Measurements from ENCODE around the gene GPA33.
"Not testable (repeated sequence)": the region's sequence is repeated elsewhere in the genome, so short reads cannot be mapped to it uniquely, and the experiment has no call there.

GPA33 gene

GRCh38 chr1:167043752-167044488, 46.3 kb downstream of the GPA33 start:
- Histone ChIP-seq H3K4me1 (ENCODE audit: control insufficient read depth, insufficient read depth, low read length) (no peaks in the 10 kb centered on the region), H3K27me3 (ENCODE audit: control insufficient read depth, insufficient read depth, low read length, poor library complexity, severe bottlenecking) (no peaks in the 10 kb centered on the region), H3K27ac (ENCODE audit: insufficient read depth, low read depth, low read length, poor library complexity, severe bottlenecking) (no peak overlapping the region), H3K4me3 (ENCODE audit: insufficient read depth, low read depth, low read length) (no peak overlapping the region), H3K9me3 (ENCODE audit: control insufficient read depth, low read length) (no peaks in the 10 kb centered on the region), H3K36me3 (ENCODE audit: control insufficient read depth, insufficient read depth, low read length) (no peaks in the 10 kb centered on the region)
- WGBS, 2 experiments = 92 to 94% methylated on average over 20 to 21 of the region's 21 CpGs

- no peaks in the 10 kb centered on the region for H3K27me3 ChIP-seq (ENCODE audit: control insufficient read depth, insufficient read depth, low read length, poor library complexity, severe bottlenecking)
- no peaks in the 10 kb centered on the region for H3K36me3 ChIP-seq (ENCODE audit: control insufficient read depth, insufficient read depth, low read length)
- WGBS, 2 experiments = 93 to 94% methylated on average over 2 of the region's 2 CpGs
- H3K4me3 ChIP-seq (ENCODE audit: insufficient read depth, low read depth, low read length) = no peak overlapping the region
- no peak overlapping the region for H3K27ac ChIP-seq (ENCODE audit: insufficient read depth, low read depth, low read length, poor library complexity, severe bottlenecking)
- H3K9me3 ChIP-seq (ENCODE audit: control insufficient read depth, low read length) = no peaks in the 10 kb centered on the region
- no peaks in the 10 kb centered on the region for H3K4me1 ChIP-seq (ENCODE audit: control insufficient read depth, insufficient read depth, low read length)
Observed at GRCh38 chr1:167033646-167034045, 56.5 kb downstream of the GPA33 start.

GRCh38 chr1:167029553-167029952, 60.6 kb downstream of the GPA33 start:
- 95 to 96% methylated on average over 27 of the region's 27 CpGs for WGBS, 2 experiments

GRCh38 chr1:167022384-167022783, 67.8 kb downstream of the GPA33 start:
- no peaks in the 10 kb centered on the region for H3K9me3 ChIP-seq (ENCODE audit: control insufficient read depth, low read length)
- H3K4me3 ChIP-seq (ENCODE audit: insufficient read depth, low read depth, low read length) = no peak overlapping the region
- H3K27ac ChIP-seq (ENCODE audit: insufficient read depth, low read depth, low read length, poor library complexity, severe bottlenecking) = no peak overlapping the region
- H3K36me3 ChIP-seq (ENCODE audit: control insufficient read depth, insufficient read depth, low read length) = no peaks in the 10 kb centered on the region
- H3K4me1 ChIP-seq (ENCODE audit: control insufficient read depth, insufficient read depth, low read length) = no peaks in the 10 kb centered on the region
- H3K27me3 ChIP-seq (ENCODE audit: control insufficient read depth, insufficient read depth, low read length, poor library complexity, severe bottlenecking) = no peaks in the 10 kb centered on the region
- WGBS, 2 experiments = 100% methylated on average over 1 of the region's 1 CpG

More at GRCh38 chr1:167029553-167029952, 60.6 kb downstream of the GPA33 start:
- not testable (repeated sequence) for H3K27ac ChIP-seq (ENCODE audit: insufficient read depth, low read depth, low read length, poor library complexity, severe bottlenecking); H3K27me3 ChIP-seq (ENCODE audit: control insufficient read depth, insufficient read depth, low read length, poor library complexity, severe bottlenecking); H3K4me3 ChIP-seq (ENCODE audit: insufficient read depth, low read depth, low read length); H3K4me1 ChIP-seq (ENCODE audit: control insufficient read depth, insufficient read depth, low read length); H3K9me3 ChIP-seq (ENCODE audit: control insufficient read depth, low read length); H3K36me3 ChIP-seq (ENCODE audit: control insufficient read depth, insufficient read depth, low read length)

GRCh38 chr1:167016100-167016750, 74.0 kb downstream of the GPA33 start:
- Histone ChIP-seq H3K27me3 (ENCODE audit: control insufficient read depth, insufficient read depth, low read length, poor library complexity, severe bottlenecking) (no peaks in the 10 kb centered on the region), H3K4me1 (ENCODE audit: control insufficient read depth, insufficient read depth, low read length) (no peaks in the 10 kb centered on the region), H3K36me3 (ENCODE audit: control insufficient read depth, insufficient read depth, low read length) (no peaks in the 10 kb centered on the region), H3K4me3 (ENCODE audit: insufficient read depth, low read depth, low read length) (no peak overlapping the region), H3K27ac (ENCODE audit: insufficient read depth, low read depth, low read length, poor library complexity, severe bottlenecking) (no peak overlapping the region), H3K9me3 (ENCODE audit: control insufficient read depth, low read length) (no peaks in the 10 kb centered on the region)
- WGBS, 2 experiments = 90 to 92% methylated on average over 6 of the region's 6 CpGs

GRCh38 chr1:167013108-167013929, 76.9 kb downstream of the GPA33 start:
- H3K36me3 ChIP-seq (ENCODE audit: control insufficient read depth, insufficient read depth, low read length) = no peaks in the 10 kb centered on the region
- no peaks in the 10 kb centered on the region for H3K4me1 ChIP-seq (ENCODE audit: control insufficient read depth, insufficient read depth, low read length)
- no peak overlapping the region for H3K27ac ChIP-seq (ENCODE audit: insufficient read depth, low read depth, low read length, poor library complexity, severe bottlenecking)
- H3K9me3 ChIP-seq (ENCODE audit: control insufficient read depth, low read length) = no peaks in the 10 kb centered on the region
- 85 to 89% methylated on average over 7 to 8 of the region's 8 CpGs for WGBS, 2 experiments
- no peak overlapping the region for H3K4me3 ChIP-seq (ENCODE audit: insufficient read depth, low read depth, low read length)
- H3K27me3 ChIP-seq (ENCODE audit: control insufficient read depth, insufficient read depth, low read length, poor library complexity, severe bottlenecking) = no peaks in the 10 kb centered on the region

GRCh38 chr1:167012570-167012969, 77.6 kb downstream of the GPA33 start:
- Histone ChIP-seq H3K9me3 (ENCODE audit: control insufficient read depth, low read length) (no peaks in the 10 kb centered on the region), H3K4me1 (ENCODE audit: control insufficient read depth, insufficient read depth, low read length) (no peaks in the 10 kb centered on the region), H3K36me3 (ENCODE audit: control insufficient read depth, insufficient read depth, low read length) (no peaks in the 10 kb centered on the region), H3K27me3 (ENCODE audit: control insufficient read depth, insufficient read depth, low read length, poor library complexity, severe bottlenecking) (no peaks in the 10 kb centered on the region), H3K27ac (ENCODE audit: insufficient read depth, low read depth, low read length, poor library complexity, severe bottlenecking) (no peak overlapping the region), H3K4me3 (ENCODE audit: insufficient read depth, low read depth, low read length) (no peak overlapping the region)
- WGBS, 2 experiments = 93 to 95% methylated on average over 2 of the region's 2 CpGs

- no peaks in the 10 kb centered on the region for H3K27me3 ChIP-seq (ENCODE audit: control insufficient read depth, insufficient read depth, low read length, poor library complexity, severe bottlenecking)
- 83 to 91% methylated on average over 1 of the region's 1 CpG for WGBS, 2 experiments
- no peaks in the 10 kb centered on the region for H3K36me3 ChIP-seq (ENCODE audit: control insufficient read depth, insufficient read depth, low read length)
- no peaks in the 10 kb centered on the region for H3K4me1 ChIP-seq (ENCODE audit: control insufficient read depth, insufficient read depth, low read length)
- no peaks in the 10 kb centered on the region for H3K9me3 ChIP-seq (ENCODE audit: control insufficient read depth, low read length)
- no peak overlapping the region for H3K27ac ChIP-seq (ENCODE audit: insufficient read depth, low read depth, low read length, poor library complexity, severe bottlenecking)
- no peak overlapping the region for H3K4me3 ChIP-seq (ENCODE audit: insufficient read depth, low read depth, low read length)
Observed at GRCh38 chr1:167011560-167012191, 78.5 kb downstream of the GPA33 start.

GRCh38 chr1:167003711-167004110, 86.5 kb downstream of the GPA33 start:
- H3K4me3 ChIP-seq (ENCODE audit: insufficient read depth, low read depth, low read length) = no peak overlapping the region
- 89 to 97% methylated on average over 2 of the region's 2 CpGs for WGBS, 2 experiments
- H3K4me1 ChIP-seq (ENCODE audit: control insufficient read depth, insufficient read depth, low read length) = no peaks in the 10 kb centered on the region
- no peaks in the 10 kb centered on the region for H3K9me3 ChIP-seq (ENCODE audit: control insufficient read depth, low read length)
- H3K27me3 ChIP-seq (ENCODE audit: control insufficient read depth, insufficient read depth, low read length, poor library complexity, severe bottlenecking) = no peaks in the 10 kb centered on the region
- no peaks in the 10 kb centered on the region for H3K36me3 ChIP-seq (ENCODE audit: control insufficient read depth, insufficient read depth, low read length)
- H3K27ac ChIP-seq (ENCODE audit: insufficient read depth, low read depth, low read length, poor library complexity, severe bottlenecking) = no peak overlapping the region

Data from ectodermal cell (in vitro differentiated cells).